ENCODE measurements around the gene OSBPL6.

GRCh38 chr2:178395941-178396570 lies 201.7 kb downstream of the OSBPL6 start:
- TF ChIP-seq CTCF (IDR thresholded peaks at IDR 0.05; ENCODE audit: low read length), result no peak
- no peak for TF ChIP-seq EZH2 (optimal IDR thresholded peaks at IDR 0.05; ENCODE audit: low read depth, low read length)
- no peak for TF ChIP-seq EZH2phosphoT487 (IDR thresholded peaks at IDR 0.05; ENCODE audit: low read length)
